Prostate gland (tissue), 2 donors: ENCODE measurements around the gene CCDC112.

Source experiments
- CTCF ChIP-seq, 4 experiments: fragments of 200-600 bp in 2 of 4; fragments of 450-650 bp in 2 of 4; sonication (generic) in 2 of 4; IDR thresholded peaks; 1 replicate in 3 of 4; 2 replicates in 1 of 4; pipeline ENCODE4 v1.5.1; 2016 to 2019; ENCODE audit warnings: antibody characterized with exemption in 4 of 4, mild to moderate bottlenecking in 2 of 4, moderate library complexity in 2 of 4
- POLR2A ChIP-seq: fragments of 450-650 bp; IDR thresholded peaks from one replicate; pipeline ENCODE4 v1.6.1; 2016; ENCODE audit warnings: antibody characterized with exemption, mild to moderate bottlenecking

- TF ChIP-seq CTCF (IDR thresholded peaks at IDR 0.05), result no peak
- TF ChIP-seq POLR2A, result no peak
These were observed 9.6 kb upstream of the CCDC112 start for GRCh38 chr5:115306011-115306536.
